Stimulated activated naive CD8-positive, alpha-beta T cell treated with anti-CD3 and anti-CD28 coated beads, Interleukin-15, Interleukin-2, amounts not matched to agents 100 U/mL and 50 U/mL, for 24 hours (primary cell): ENCODE data around the gene WDR88.
"Not testable (repeated sequence)": the region's sequence is repeated elsewhere in the genome, so short reads cannot be mapped to it uniquely, and the experiment has no call there.

ENCODE experiments used
- ATAC-seq: fragments of 150-1000 bp; cut with Tn5 transposase; one replicate; pipeline ENCODE4 v1.10.0; 2021
- DNase-seq: peaks from one replicate; pipeline ENCODE4 v3.0.0; 2021

WDR88 gene

GRCh38 chr19:33132021-33132420 is at the start of gene WDR88:
Gene WDR88 (plus strand): TSS chr19:33132114. CDS start chr19:33132170, 56 bp downstream.
- no peak for DNase-seq
- no peak for ATAC-seq

DNA sequence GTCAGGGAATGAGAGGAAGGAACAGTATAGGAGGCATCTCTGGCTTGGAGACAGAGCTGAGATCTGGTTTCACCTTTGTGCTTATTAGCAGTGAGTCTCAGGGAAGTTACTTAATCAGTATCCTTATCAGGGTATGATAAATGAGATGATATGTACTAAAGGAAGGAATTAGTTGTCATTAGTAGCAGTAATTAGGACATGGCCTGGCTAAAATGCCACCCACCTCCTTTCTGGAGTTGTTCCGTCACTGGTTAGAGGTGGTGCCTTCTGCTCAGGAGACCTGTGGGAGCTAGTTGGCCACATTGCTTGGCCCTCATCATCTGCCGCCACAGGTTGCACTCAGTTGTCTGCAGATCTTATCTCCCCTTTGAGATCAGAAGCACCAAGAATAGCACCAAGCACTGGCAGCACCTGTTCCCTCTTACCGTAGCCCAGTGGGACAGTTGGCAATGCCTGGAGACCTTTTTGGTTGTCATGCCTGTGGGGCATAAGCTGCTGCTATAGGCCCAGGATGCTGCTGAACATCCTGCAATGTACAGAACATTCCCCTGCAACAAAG is 46.3 kb upstream of the WDR88 start:
- DNase-seq: no peak
- ATAC-seq: no peak

DNA sequence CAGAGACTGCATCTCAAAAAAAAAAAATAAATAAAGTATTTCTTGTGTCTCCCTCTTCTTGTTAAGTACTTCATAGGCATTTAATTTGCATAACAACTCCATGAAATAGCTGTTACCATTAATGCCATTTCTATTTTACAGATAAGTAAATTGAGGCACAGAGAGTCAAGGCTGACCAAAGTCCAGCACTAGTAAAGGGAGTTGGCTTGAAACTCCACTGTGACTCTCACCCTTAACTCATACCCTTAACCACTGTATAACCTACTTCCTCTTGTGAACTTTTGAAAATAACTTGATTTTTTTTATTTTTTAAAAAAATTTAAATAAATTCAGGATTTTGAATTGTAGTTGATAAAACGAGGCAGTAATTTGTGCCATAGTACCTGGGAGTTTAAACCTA is 45.0 kb upstream of the WDR88 start:
- DNase-seq: no peak
- no peak for ATAC-seq

- ATAC-seq (no peak), DNase-seq (no peak)
Observed at GRCh38 chr19:33089010-33089409, 42.9 kb upstream of the WDR88 start.

- DNase-seq (no peak), ATAC-seq (no peak)
Observed at GRCh38 chr19:33090179-33090578, 41.7 kb upstream of the WDR88 start.

DNA sequence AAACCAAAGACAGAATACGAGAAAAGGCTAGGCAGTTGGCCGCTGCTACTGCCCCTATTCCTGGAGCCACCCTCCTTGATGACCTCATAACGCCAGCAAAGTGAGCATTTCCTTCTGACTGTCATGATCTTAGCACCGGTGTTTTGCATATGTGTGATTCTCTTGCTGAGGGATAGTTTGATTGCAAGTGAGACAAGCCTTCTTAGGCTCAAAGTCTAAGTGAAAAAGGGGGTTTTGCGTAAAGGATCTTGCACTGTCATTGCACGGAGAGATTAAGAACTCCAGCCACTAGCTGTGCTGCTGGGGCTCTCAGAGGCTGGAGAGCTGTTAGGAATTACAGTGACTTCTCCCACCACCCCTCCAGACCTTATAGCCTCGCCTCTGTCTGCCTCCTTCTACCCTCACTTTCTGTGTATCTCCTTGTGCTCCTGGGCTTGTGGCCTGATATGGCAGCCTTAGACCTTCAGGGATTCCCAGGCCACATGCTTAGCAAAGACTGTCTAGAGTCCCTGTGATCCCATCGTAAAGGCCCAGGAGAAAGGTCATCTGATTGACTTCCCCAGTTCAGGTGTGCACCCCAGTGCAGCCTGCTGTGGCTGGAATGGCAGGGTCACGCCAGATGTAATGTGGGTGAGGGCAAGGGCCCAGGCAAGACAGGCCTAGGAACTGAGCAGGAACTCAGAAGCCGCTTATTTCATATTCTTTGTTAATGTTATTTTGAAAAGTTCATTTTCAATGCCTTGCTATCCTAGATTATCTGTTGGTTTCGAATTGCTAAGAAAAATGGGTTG is 38.3 kb upstream of the WDR88 start:
- ATAC-seq: no peak
- DNase-seq: no peak

GRCh38 chr19:33094436-33095067 is 37.4 kb upstream of the WDR88 start:
- ATAC-seq (no peak), DNase-seq (no peak)

DNA sequence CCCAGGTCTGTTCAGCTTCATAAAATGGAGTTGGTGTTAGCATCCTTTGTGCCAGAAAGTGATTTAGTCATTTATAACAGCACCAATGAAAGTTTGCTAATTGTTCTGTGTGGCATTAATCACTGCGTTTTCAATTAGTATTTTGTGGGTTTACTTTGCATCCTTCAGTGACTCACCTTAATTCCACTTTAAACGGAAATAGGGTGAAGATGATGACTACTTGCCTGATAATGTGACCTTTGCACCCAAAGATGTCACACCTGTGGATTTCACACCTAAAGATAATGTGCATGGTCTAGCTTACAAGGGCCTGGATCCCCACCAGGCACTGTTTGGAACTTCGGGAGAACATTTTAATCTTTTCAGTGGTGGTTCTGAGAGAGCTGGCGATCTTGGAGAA is 35.9 kb upstream of the WDR88 start:
- ATAC-seq (no peak), DNase-seq (no peak)

- DNase-seq (no peak), ATAC-seq (no peak)
Observed at GRCh38 chr19:33098055-33098534, 33.8 kb upstream of the WDR88 start.

- no peak for DNase-seq
- ATAC-seq: no peak
Observed at GRCh38 chr19:33100894-33101644, 30.8 kb upstream of the WDR88 start.

GRCh38 chr19:33102893-33103292 is 29.0 kb upstream of the WDR88 start:
- ATAC-seq: no peak

GRCh38 chr19:33108161-33108560 is 23.8 kb upstream of the WDR88 start:
- no peak for ATAC-seq
- no peak for DNase-seq

More at GRCh38 chr19:33102893-33103292, 29.0 kb upstream of the WDR88 start:
- no peak for DNase-seq

DNA sequence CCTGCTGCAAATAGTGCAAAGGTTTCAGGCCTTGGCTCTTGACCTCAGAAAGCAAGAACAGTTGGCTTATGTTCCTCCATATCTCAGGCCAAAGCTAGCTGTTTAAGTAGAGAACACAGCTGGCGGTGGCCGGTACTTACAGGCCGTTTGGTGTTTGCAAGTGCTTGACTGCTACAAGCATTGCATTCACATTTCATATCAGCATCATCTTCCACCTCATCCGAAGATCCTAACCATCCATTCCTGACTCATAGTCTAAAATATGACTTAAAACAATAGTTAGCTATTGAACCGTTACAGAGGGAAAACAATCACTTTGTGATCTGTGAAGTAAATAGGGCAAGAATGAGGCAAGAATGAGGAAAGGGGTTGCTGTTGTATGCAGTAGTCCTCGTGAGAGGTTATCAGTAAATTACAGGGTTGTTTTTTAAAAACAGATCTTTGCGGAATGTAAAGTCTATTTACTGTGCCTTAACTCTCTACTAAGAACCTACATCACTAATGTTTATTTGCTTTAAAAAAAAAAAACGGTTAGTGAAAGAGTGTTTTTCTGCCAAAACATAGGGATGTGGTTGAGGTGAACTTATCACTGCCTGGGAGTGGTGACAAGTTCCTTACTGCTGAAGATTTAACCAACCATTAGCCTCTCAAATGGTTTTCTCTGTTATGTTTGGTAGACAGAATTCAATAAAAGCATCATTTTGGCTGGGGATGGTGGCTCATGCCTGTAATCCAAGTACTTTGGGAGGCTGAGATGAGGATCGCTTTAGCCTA is 21.6 kb upstream of the WDR88 start:
- no peak for DNase-seq
- no peak for ATAC-seq

- DNase-seq (no peak), ATAC-seq (no peak)
Observed at GRCh38 chr19:33111587-33111986, 20.3 kb upstream of the WDR88 start.

- no peak for ATAC-seq
- DNase-seq: no peak
Observed at GRCh38 chr19:33114312-33114711, 17.6 kb upstream of the WDR88 start.

DNA sequence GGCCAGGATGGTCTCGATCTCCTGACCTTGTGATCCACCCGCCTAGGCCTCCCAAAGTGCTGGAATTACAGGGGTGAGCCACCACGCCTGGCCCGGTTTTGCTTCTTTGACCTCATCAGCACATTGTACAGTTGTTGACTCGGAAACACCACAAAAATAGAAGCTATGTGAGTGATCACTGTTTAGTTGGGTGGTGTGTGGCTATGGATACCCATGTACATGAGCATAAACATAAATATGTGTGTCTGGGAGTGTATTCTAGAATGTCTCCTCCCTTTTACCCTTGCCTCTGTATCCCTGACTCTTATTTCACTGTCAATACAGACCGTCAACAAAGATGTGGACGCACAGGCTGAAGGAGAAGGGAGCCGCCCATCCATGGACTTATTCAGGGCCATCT is 14.4 kb upstream of the WDR88 start:
- ATAC-seq (no peak), DNase-seq (no peak)

DNA sequence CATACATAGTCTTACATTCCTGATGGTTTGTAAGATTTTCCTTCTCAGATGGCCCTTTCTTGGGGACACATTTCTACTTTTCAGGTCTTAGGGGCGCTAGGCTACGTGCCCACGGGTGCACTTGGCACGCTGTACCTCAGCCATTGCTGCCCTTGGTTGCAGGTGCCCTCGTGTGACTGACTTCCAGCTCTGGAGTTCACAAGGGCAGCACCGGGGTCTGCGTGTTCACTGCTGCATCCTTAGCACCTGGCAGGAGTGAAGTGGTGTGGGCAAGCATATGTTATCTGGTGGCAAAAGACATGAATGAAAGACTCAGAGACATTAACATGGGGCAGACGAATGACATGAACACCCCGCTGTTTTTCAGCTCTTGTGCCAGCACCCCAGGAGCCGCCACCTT is 13.3 kb upstream of the WDR88 start:
- no peak for DNase-seq
- no peak for ATAC-seq

DNA sequence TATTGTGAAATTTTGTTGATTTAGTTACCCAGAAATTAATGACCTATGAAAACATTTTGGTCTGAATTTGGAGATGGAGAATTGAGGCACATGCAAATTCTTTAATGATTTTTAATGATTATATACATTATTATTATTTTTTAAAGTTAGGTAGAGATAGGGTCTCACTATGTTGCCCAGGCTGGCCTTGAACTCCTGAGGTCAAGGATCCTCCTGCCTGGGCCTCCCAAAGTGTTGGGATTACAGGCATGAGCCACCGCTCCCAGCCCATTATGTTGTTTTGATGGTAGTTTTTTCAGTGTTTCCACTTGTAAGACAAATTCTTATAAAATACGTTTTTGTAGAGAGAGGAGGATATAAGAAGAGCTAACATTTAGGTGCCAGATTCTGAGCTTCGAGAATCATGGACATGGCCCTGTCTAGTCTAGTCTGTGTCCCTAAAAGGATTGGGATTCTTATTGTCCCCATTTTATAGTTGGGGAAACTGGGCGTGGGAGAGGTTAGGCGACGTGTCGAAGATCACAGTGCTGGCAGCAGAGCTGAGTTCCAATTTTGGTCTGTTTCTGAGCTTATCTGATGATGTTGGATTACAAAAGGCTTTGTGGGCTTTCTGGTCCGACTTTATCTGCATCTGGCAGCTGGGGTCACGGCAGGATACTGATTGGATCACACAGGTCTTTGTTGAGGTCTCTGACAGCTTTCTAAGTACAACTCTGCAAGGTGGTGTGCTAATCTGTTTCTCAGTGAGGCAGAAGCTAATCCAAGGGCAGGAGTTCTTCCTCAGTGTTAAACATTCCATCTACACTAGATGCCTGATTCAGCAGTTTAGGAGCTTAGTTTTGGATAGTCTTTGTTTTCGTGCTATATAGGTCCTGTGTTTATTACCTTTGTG is 7.5 kb upstream of the WDR88 start:
- DNase-seq (no peak), ATAC-seq (no peak)

- DNase-seq: peak; percentile 49
- peak; percentile 83 for ATAC-seq
Observed at GRCh38 chr19:33125929-33126388, 6.0 kb upstream of the WDR88 start.

DNA sequence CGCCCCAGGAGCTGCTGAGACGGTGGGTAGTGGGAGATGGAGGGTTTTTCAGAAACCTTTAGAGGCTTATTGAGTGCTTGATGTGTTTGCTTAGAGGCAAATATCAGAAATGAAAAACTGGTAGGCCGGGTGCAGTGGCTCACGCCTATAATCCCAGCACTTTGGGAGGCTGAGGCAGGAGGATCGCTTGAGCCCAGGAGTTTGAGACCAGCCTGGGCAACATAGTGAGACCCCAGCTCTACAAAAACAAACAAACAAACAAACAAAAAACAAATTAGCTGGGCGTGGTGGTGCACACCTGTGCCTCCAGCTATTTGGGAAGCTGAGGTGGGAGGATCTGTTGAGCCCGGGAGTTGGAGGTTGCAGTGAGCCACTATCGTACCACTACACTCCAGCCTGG is 5.2 kb upstream of the WDR88 start:
- ATAC-seq, DNase-seq: not testable (repeated sequence)

DNA sequence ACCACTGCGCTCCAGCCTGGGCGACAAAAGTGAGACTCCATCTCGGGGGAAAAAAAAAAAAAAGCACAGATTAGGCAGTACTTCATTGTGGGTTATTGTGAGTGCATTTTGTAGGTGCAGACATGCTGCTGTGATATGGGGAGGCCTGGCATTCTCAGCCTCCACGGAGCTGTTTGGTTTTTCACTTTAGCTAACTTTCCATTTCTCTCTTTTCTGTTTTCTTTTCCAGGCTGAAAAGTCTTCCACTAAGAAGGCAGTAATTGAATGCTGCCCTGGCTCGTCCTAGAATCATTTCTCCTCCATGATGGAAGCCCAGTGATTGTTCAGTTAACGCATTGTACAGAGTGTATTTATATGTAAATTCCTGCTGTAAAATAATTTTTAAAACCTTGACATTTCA is 2.0 kb upstream of the WDR88 start:
- ATAC-seq (no peak), DNase-seq (no peak)
